GM23338 (cell line): ENCODE data around the gene TIMM44. TPM values are rescaled to one million over a fixed set of nuclear protein-coding genes. Genes with fewer than 3 reads are reported as not detected.
A peak's percentile ranks its signal among the peaks of the same experiment; 100 is the strongest.

ENCODE experiments used
- ATAC-seq: fragments of 200-7000 bp; cut with Tn5 transposase; 3 replicates; pipeline ENCODE4 v1.9.1; 2020
- DNase-seq: peaks from one replicate; pipeline ENCODE4 v3.0.0-alpha.2; 2015; ENCODE audit warnings: low spot score
- H2AFZ ChIP-seq: fragments of 200-600 bp; sonication (generic); 2 replicates; pipeline ENCODE4 v1.8.0; 2016; ENCODE audit warnings: antibody characterized with exemption, mild to moderate bottlenecking, moderate library complexity
- H3F3A ChIP-seq: fragments of 200-600 bp; sonication (generic); replicated peaks from 2 replicates; pipeline ENCODE4 v1.8.0; 2017; ENCODE audit warnings: antibody characterized with exemption, mixed run types, low read depth
- H3K27ac ChIP-seq: fragments of 200-600 bp; sonication (generic); 2 replicates; pipeline ENCODE4 v1.6.1; 2016; ENCODE audit warnings: low read depth
- H3K27me3 ChIP-seq: fragments of 200-600 bp; sonication (generic); 2 replicates; pipeline ENCODE4 v1.8.0; 2016; ENCODE audit warnings: mild to moderate bottlenecking, mixed run types, moderate library complexity; ENCODE audit not compliant: insufficient read depth
- H3K36me3 ChIP-seq: fragments of 200-600 bp; sonication (generic); 2 replicates; pipeline ENCODE4 v1.8.0; 2016; ENCODE audit warnings: mild to moderate bottlenecking; ENCODE audit not compliant: insufficient read depth
- H3K4me1 ChIP-seq: fragments of 200-600 bp; sonication (generic); 2 replicates; pipeline ENCODE4 v1.8.0; 2016; ENCODE audit warnings: mild to moderate bottlenecking, moderate library complexity; ENCODE audit not compliant: insufficient read depth
- H3K4me2 ChIP-seq: fragments of 200-600 bp; sonication (generic); 2 replicates; pipeline ENCODE4 v1.7.1; 2017; ENCODE audit warnings: mixed run types
- H3K4me3 ChIP-seq: fragments of 200-600 bp; sonication (generic); 2 replicates; pipeline ENCODE4 v1.6.1; 2016; ENCODE audit warnings: mixed run types
- H3K79me2 ChIP-seq: fragments of 200-600 bp; sonication (generic); replicated peaks from 2 replicates; pipeline ENCODE4 v1.8.0; 2017; ENCODE audit warnings: mild to moderate bottlenecking; ENCODE audit not compliant: insufficient read depth
- H3K9me2 ChIP-seq: fragments of 200-600 bp; sonication (generic); 2 replicates; pipeline ENCODE4 v1.8.0; 2017; ENCODE audit not compliant: insufficient read depth
- H4K20me1 ChIP-seq: fragments of 200-600 bp; sonication (generic); replicated peaks from 2 replicates; pipeline ENCODE4 v1.8.0; 2017; ENCODE audit warnings: mild to moderate bottlenecking; ENCODE audit not compliant: insufficient read depth
- H3K27ac Mint-ChIP-seq: 2 replicates; pipeline ENCODE4 v1.8.0; 2020; ENCODE audit warnings: inconsistent platforms, mild to moderate bottlenecking, moderate library complexity, mixed read lengths
- H3K27me3 Mint-ChIP-seq: 3 replicates; pipeline ENCODE4 v1.8.0; 2022; ENCODE audit warnings: low read depth, mild to moderate bottlenecking, moderate library complexity, mixed read lengths, inconsistent platforms; ENCODE audit not compliant: insufficient read depth, poor library complexity
- H3K36me3 Mint-ChIP-seq: 3 replicates; pipeline ENCODE4 v1.8.0; 2021; ENCODE audit warnings: low read depth, mild to moderate bottlenecking, inconsistent platforms, moderate library complexity, mixed read lengths
- H3K4me1 Mint-ChIP-seq: 3 replicates; pipeline ENCODE4 v1.8.0; 2020; ENCODE audit warnings: mild to moderate bottlenecking, inconsistent platforms, mixed read lengths
- H3K4me3 Mint-ChIP-seq: 3 replicates; pipeline ENCODE4 v1.8.0; 2021; ENCODE audit warnings: moderate library complexity, mild to moderate bottlenecking, inconsistent platforms, mixed read lengths
- H3K9me3 Mint-ChIP-seq: 3 replicates; pipeline ENCODE4 v1.8.0; 2020; ENCODE audit warnings: moderate library complexity, mild to moderate bottlenecking, inconsistent platforms, mixed read lengths
- CREB1 ChIP-seq: fragments of 250-450 bp; sonication (Bioruptor Pico); IDR thresholded peaks from 2 replicates; pipeline ENCODE4 v1.5.0; 2020; ENCODE audit warnings: low read depth, mild to moderate bottlenecking, moderate library complexity
- EZH2 ChIP-seq: fragments of 200-600 bp; sonication (generic); IDR thresholded peaks from one replicate; pipeline ENCODE4 v1.8.0; 2017; ENCODE audit warnings: antibody characterized with exemption, mild to moderate bottlenecking, low read depth; ENCODE audit not compliant: unreplicated experiment
- NANOG ChIP-seq: IDR thresholded peaks from 2 replicates; pipeline ENCODE4 v1.6.1; 2016; ENCODE audit warnings: antibody characterized with exemption, borderline replicate concordance
- POLR2AphosphoS5 ChIP-seq: IDR thresholded peaks from 2 replicates; pipeline ENCODE4 v1.6.1; 2016; ENCODE audit warnings: antibody characterized with exemption, low read depth
- REST ChIP-seq: IDR thresholded peaks from one replicate; pipeline ENCODE4 v1.6.1; 2018; ENCODE audit warnings: antibody characterized with exemption; ENCODE audit not compliant: unreplicated experiment
- STAT1 ChIP-seq: IDR thresholded peaks from one replicate; pipeline ENCODE4 v1.6.1; 2016; ENCODE audit warnings: antibody characterized with exemption; ENCODE audit not compliant: unreplicated experiment
- ZNF462 ChIP-seq: fragments of 250-450 bp; sonication (Bioruptor Pico); IDR thresholded peaks from 2 replicates; pipeline ENCODE4 v1.5.0; 2020; ENCODE audit warnings: mild to moderate bottlenecking, moderate library complexity
- polyA plus RNA-seq: library from polyadenylated mRNA; unstranded; fragments of >200 nt; fragmentation: Nextera tagmentation; extraction: Ambion mirVana; gene quantifications from 2 replicates; pipeline ENCODE4 v1.2.1, GENCODE V29; 2016
- total RNA-seq: library from RNA; depleted of rRNA; stranded (reverse); fragments of >200 nt; shearing (Covaris generic); gene quantifications from 2 replicates; pipeline ENCODE4 v1.2.3, GENCODE V29; 2014

Gene TIMM44
- total and polyA plus RNA-seq, 2 experiments from 2014 or later = 125 to 128 TPM

DNA sequence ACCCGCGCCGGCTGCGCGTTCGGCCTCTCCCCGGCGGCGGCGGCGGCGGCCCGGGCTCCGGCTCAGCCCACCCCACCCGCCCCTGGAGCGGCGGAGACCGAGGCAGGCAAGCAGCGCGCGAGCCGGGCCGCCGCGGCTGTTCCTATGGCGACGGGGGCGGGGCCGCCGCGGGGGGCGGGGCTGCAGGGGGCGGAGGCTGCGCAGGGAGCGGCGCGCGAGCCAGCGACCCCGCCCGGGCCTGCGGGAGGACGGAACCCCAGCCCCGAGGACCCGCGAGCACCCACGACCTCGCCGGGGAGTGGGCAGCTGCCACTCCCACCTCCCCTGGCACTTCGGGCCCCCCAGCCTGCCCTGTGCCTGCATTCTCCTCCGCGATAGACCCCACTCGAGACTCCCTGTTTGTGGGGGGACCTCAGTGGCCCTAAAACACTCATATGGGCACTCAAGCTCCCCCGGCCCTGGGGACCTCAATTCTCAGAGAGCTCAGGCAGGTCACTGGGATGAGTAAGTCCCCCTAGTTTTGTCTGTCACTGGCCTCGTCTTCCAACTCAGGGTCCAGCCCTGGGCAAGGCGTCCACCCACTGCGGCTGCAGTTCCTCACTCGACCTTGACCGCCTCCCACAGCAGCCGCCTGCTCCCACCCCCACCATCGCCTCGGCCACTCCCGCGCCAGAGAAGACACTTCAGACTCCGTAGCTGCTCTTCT lies 17.3 kb downstream of the TIMM44 start, which contains the start of gene CTXN1:
TSS of gene CTXN1 (minus strand) at position 115 of the 706 bp plus-strand sequence. CDS start 597 bp downstream, outside the sequence.
- TF ChIP-seq POLR2AphosphoS5 = peak; percentile 35; the same call in 1 of the 2 replicates
- no peak for TF ChIP-seq NANOG
- TF ChIP-seq REST = no peak
- TF ChIP-seq EZH2 = no peak
- no peak for TF ChIP-seq CREB1 (CRISPR knock-in tag)
- Histone ChIP-seq H3K9me2 (no peaks in the 10 kb centered on the region), H4K20me1 (peaks cover 14% of the 10 kb centered on the region; the same call in 1 of the 2 replicates), H3K4me1 (peaks cover 4% of the 10 kb centered on the region; the same call in 1 of the 2 replicates), H2AFZ (no peak within 1 kb of the TSS), H3K36me3 (no peaks in the 10 kb centered on the region; the same call in 1 of the 2 replicates), H3K27me3 (no peaks in the 10 kb centered on the region), H3K4me2 (peak within 1 kb of the TSS; percentile 90), H3F3A (peaks cover 31% of the 10 kb centered on the region), H3K27ac (no peak within 1 kb of the TSS), H3K79me2 (no peaks in the 10 kb centered on the region), H3K4me3 (peak within 1 kb of the TSS; percentile 61)
- Mint-ChIP-seq H3K27ac (peak within 1 kb of the TSS; percentile 56), H3K36me3 (peaks cover 33% of the 10 kb centered on the region), H3K4me3 (peak within 1 kb of the TSS; percentile 87), H3K9me3 (no peaks in the 10 kb centered on the region), H3K27me3 (peaks cover 21% of the 10 kb centered on the region), H3K4me1 (peaks cover 4% of the 10 kb centered on the region)
- ATAC-seq = peak; percentile 8
- DNase-seq = peak; percentile 71

GRCh38 chr19:7925171-7925851 lies 18.2 kb downstream of the TIMM44 start:
- no peak overlapping the region; the same call in 1 of the 2 replicates for H3K27ac Mint-ChIP-seq
- peaks cover 8% of the 10 kb centered on the region for H3K4me1 Mint-ChIP-seq
- no peak overlapping the region for H2AFZ ChIP-seq
- TF ChIP-seq POLR2AphosphoS5 (0 out of 2 replicates have a peak, but pooled peaks have one; percentile 27), STAT1 (no peak), CREB1 (CRISPR knock-in tag) (peak; percentile 51), ZNF462 (no peak)

More at GRCh38 chr19:7925171-7925851, 18.2 kb downstream of the TIMM44 start:
- ATAC-seq (peak; percentile 45), DNase-seq (peak; percentile 89)
- peak overlapping the region; percentile 76; the same call in 1 of the 2 replicates for H3K4me2 ChIP-seq
- H4K20me1 ChIP-seq = peaks cover 9% of the 10 kb centered on the region; the same call in 1 of the 2 replicates
- peaks cover 30% of the 10 kb centered on the region for H3F3A ChIP-seq
- H3K27me3 ChIP-seq = no peaks in the 10 kb centered on the region
- H3K4me3 ChIP-seq = peak overlapping the region; percentile 61
- no peak overlapping the region for H3K27ac ChIP-seq
- Mint-ChIP-seq H3K36me3 (peaks cover 25% of the 10 kb centered on the region), H3K4me3 (peak overlapping the region; percentile 87), H3K27me3 (peaks cover 21% of the 10 kb centered on the region), H3K9me3 (no peaks in the 10 kb centered on the region)
- H3K4me1 ChIP-seq = peaks cover 4% of the 10 kb centered on the region; the same call in 1 of the 2 replicates
- H3K79me2 ChIP-seq = no peaks in the 10 kb centered on the region
- H3K9me2 ChIP-seq = no peaks in the 10 kb centered on the region
- no peaks in the 10 kb centered on the region for H3K36me3 ChIP-seq
